NB4 (cell line): ENCODE data around the gene ADCY10.

Experiments
- POLR2A ChIP-seq: IDR thresholded peaks from 2 replicates; pipeline ENCODE4 v1.6.1; 2011; ENCODE audit warnings: mild to moderate bottlenecking; ENCODE audit not compliant: insufficient read length; ENCODE audit errors: extremely low read depth
- TF ChIP-seq, protein P1 (sequence below): IDR thresholded peaks from one replicate; pipeline ENCODE4 v1.5.1; 2012; ENCODE audit warnings: low read depth, low read length

DNA sequence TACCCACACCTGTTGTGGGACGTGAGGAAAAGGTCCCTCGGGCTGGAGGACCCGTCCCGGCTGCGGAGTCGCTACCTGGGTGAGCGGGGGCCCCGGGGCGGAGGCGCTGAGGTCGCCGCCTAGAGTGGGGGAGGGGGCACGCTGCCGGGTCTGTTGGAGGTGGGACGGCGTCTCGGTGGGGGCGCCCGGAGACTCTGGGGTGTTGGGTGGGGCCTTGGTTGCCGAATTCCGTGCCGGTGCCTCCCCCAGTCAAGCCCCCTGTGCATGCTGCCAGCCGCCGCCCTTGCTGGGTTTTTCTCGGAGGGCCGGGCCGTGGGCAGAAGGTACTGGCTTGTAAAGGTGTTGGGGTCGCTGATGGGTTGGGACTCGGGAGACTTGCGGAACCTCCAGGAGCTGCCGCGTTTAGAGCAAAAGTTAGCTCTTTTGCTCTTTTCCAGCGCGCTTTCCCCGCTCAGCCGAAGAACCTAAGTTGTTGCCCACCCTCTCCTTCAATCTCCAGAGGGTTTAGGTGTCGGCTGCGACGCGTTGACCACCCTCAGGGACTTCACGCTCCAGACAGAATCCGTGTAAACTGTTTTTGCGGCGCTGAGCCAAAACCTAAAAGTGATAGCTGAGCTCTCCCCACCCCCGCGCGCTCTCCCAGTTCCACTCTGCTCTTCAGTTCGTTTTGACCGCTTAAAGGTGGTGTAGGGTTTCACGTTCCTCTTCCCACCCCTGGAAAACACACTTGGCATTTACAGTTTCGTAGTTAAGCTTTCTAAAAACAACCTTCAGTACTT, 23.2 kb upstream of the ADCY10 start, which contains the start of gene MPC2:
- TF ChIP-seq, protein P1, sequence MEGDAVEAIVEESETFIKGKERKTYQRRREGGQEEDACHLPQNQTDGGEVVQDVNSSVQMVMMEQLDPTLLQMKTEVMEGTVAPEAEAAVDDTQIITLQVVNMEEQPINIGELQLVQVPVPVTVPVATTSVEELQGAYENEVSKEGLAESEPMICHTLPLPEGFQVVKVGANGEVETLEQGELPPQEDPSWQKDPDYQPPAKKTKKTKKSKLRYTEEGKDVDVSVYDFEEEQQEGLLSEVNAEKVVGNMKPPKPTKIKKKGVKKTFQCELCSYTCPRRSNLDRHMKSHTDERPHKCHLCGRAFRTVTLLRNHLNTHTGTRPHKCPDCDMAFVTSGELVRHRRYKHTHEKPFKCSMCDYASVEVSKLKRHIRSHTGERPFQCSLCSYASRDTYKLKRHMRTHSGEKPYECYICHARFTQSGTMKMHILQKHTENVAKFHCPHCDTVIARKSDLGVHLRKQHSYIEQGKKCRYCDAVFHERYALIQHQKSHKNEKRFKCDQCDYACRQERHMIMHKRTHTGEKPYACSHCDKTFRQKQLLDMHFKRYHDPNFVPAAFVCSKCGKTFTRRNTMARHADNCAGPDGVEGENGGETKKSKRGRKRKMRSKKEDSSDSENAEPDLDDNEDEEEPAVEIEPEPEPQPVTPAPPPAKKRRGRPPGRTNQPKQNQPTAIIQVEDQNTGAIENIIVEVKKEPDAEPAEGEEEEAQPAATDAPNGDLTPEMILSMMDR: no peak
- peak; percentile 30 for TF ChIP-seq POLR2A
